GM12873 (cell line): ENCODE results near the gene ABCA13.

ENCODE experiments used
- TF ChIP-seq, protein P1 (sequence below): IDR thresholded peaks from 2 replicates; pipeline ENCODE4 v1.5.1; 2012; ENCODE audit warnings: low read depth, mild to moderate bottlenecking, moderate library complexity, low read length, control low read depth; ENCODE audit not compliant: insufficient read depth; ENCODE audit errors: missing control alignments

Gene ABCA13

GRCh38 chr7:48245751-48246472, 74.7 kb downstream of the ABCA13 start:
- TF ChIP-seq, protein P1, sequence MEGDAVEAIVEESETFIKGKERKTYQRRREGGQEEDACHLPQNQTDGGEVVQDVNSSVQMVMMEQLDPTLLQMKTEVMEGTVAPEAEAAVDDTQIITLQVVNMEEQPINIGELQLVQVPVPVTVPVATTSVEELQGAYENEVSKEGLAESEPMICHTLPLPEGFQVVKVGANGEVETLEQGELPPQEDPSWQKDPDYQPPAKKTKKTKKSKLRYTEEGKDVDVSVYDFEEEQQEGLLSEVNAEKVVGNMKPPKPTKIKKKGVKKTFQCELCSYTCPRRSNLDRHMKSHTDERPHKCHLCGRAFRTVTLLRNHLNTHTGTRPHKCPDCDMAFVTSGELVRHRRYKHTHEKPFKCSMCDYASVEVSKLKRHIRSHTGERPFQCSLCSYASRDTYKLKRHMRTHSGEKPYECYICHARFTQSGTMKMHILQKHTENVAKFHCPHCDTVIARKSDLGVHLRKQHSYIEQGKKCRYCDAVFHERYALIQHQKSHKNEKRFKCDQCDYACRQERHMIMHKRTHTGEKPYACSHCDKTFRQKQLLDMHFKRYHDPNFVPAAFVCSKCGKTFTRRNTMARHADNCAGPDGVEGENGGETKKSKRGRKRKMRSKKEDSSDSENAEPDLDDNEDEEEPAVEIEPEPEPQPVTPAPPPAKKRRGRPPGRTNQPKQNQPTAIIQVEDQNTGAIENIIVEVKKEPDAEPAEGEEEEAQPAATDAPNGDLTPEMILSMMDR, result no peak

GRCh38 chr7:48249166-48249565, 77.9 kb downstream of the ABCA13 start:
- TF ChIP-seq, protein P1, result no peak

DNA sequence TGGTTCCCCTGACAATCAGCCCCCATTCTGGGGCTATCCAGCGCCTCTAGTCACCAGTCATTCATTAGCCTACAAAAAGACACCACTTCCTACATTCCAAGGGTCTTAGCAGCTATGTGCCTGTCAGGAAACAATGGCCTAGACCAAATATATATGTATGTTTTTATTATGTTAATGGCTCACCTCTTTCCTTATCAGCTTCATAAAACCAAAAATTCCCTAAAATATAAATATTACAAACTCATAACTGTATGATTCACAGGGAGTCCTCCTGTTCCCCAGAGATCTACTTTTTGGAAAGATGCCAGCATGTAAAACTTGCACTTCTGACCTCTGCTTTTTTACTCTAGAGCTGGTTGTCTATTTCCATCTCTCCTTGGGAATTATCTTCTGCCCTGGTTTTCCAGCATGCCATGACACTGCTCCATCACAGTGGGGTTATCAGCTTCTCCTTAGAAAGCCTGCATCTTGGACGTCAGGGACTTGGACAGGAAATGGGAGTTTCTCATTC, 79.2 kb downstream of the ABCA13 start:
- TF ChIP-seq, protein P1, result no peak

DNA sequence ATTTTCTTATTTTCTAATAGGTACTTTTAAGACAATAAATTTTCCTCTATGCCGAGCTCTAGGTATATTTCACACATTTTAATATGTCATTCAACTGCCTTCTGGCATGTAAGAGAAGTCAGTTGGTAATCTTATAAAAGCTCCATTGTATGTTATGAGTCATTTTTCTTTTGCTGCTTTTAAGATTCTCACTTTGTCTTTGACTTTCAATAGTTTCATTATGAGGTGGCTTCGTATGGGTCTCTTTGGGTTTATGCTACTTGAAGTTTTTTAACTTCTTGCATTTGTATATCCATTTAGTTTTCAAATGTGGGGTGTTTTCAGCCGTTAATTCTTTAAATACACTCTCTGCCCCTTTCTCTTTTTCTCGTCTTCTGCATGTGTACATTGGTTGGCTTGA, 80.5 kb downstream of the ABCA13 start:
- TF ChIP-seq, protein P1, result no peak

DNA sequence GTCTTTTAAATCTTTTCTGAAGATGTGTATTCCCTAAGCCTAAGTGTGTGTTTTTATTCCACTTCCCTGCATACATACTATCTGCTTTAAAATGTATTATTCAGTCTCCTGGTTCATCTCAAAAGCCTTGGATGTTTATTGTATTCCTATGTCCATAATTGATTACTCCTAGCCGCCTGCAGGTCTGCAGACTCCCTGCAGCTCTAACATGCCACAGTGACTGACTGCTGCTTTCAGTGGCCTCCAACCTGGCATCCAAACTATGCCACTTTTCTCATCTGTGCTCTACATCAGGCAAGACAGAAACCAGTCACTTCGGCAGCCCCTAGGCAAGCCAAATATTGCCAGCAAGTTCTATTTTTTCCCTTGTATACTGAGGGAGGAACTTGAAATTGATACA, 81.7 kb downstream of the ABCA13 start:
- TF ChIP-seq, protein P1, result no peak

GRCh38 chr7:48255046-48255445, 83.8 kb downstream of the ABCA13 start:
- TF ChIP-seq, protein P1, result no peak

DNA sequence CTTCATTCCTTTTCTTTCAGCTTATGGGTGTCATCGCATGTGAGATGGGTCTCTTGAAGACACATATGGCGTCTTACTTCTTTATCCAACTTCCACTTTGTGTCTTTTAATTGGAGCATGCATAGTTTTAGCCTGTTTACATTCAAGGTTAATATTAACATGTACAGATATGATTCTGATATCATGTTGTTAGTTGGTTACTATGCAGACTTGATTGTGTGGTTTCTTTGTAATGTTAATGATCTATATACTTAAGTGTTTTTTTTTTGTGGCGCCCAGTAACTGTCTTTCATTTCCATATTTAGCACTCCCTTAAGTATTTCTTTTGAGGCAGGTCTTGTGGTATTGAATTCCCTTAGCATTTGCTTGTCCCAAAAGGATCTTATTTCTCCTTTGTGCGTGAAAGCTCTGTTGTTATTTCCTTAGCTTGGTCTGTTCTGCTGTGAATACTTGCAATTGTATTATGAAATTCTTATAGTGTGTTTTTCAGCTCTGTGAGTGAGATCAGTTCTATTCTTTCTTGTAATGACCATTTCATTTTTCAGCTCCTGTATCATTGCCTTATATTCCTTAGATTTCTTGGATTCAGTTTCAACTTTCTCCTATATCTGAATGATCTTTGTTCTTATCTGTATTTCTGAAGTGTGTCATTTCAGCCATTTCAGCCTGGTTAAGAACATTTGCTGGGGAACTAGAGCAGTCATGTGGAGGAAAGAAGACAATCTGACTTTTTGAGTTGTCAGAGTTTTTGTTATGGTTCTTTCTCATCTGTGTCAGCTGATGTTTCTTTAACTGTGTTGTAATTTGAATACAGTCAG, 88.4 kb downstream of the ABCA13 start:
- TF ChIP-seq, protein P1, result no peak
